Liver (tissue), 2 donors: ENCODE results near the gene ATF1.

ENCODE experiments used
- TF ChIP-seq, protein P1 (sequence below): fragments of 150-350 bp; IDR thresholded peaks from 2 replicates; pipeline ENCODE4 v1.5.1; 2017; ENCODE audit warnings: improper control_type of control experiment, low read depth, low read length; ENCODE audit not compliant: missing input control
- TF ChIP-seq, protein P2 (sequence below): IDR thresholded peaks from 2 replicates; pipeline ENCODE4 v1.6.1; 2016; ENCODE audit warnings: antibody characterized with exemption, mild to moderate bottlenecking
- TF ChIP-seq, protein P3 (sequence below): IDR thresholded peaks from 2 replicates; pipeline ENCODE4 v1.6.1; 2016; ENCODE audit warnings: antibody characterized with exemption
- donor health status: healthy.

DNA sequence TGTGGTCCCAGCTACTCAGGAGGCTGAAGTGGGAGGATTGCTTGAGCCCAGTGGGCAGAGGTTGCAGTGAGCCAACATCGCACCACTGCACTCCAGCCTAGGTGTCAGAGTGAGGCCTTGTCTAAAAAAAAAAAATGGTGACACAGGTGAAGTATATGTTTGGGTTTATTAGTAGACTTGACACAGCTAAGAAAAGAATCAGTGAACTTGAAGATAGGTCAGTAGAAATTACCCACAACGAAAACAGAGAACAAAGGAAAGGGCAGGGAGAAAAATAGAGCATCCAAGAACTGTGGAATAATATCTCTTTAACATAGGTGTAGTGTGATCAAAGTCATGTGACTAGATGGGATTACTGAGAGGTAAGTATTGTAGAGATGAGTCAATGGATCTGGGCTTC lies 23.7 kb downstream of the ATF1 start:
- TF ChIP-seq, protein P1, sequence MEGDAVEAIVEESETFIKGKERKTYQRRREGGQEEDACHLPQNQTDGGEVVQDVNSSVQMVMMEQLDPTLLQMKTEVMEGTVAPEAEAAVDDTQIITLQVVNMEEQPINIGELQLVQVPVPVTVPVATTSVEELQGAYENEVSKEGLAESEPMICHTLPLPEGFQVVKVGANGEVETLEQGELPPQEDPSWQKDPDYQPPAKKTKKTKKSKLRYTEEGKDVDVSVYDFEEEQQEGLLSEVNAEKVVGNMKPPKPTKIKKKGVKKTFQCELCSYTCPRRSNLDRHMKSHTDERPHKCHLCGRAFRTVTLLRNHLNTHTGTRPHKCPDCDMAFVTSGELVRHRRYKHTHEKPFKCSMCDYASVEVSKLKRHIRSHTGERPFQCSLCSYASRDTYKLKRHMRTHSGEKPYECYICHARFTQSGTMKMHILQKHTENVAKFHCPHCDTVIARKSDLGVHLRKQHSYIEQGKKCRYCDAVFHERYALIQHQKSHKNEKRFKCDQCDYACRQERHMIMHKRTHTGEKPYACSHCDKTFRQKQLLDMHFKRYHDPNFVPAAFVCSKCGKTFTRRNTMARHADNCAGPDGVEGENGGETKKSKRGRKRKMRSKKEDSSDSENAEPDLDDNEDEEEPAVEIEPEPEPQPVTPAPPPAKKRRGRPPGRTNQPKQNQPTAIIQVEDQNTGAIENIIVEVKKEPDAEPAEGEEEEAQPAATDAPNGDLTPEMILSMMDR, result no peak
- TF ChIP-seq, protein P2, sequence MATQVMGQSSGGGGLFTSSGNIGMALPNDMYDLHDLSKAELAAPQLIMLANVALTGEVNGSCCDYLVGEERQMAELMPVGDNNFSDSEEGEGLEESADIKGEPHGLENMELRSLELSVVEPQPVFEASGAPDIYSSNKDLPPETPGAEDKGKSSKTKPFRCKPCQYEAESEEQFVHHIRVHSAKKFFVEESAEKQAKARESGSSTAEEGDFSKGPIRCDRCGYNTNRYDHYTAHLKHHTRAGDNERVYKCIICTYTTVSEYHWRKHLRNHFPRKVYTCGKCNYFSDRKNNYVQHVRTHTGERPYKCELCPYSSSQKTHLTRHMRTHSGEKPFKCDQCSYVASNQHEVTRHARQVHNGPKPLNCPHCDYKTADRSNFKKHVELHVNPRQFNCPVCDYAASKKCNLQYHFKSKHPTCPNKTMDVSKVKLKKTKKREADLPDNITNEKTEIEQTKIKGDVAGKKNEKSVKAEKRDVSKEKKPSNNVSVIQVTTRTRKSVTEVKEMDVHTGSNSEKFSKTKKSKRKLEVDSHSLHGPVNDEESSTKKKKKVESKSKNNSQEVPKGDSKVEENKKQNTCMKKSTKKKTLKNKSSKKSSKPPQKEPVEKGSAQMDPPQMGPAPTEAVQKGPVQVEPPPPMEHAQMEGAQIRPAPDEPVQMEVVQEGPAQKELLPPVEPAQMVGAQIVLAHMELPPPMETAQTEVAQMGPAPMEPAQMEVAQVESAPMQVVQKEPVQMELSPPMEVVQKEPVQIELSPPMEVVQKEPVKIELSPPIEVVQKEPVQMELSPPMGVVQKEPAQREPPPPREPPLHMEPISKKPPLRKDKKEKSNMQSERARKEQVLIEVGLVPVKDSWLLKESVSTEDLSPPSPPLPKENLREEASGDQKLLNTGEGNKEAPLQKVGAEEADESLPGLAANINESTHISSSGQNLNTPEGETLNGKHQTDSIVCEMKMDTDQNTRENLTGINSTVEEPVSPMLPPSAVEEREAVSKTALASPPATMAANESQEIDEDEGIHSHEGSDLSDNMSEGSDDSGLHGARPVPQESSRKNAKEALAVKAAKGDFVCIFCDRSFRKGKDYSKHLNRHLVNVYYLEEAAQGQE, result no peak
- TF ChIP-seq, protein P3, sequence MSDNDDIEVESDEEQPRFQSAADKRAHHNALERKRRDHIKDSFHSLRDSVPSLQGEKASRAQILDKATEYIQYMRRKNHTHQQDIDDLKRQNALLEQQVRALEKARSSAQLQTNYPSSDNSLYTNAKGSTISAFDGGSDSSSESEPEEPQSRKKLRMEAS, result no peak
